OCI-LY7 (cell line): ENCODE data around the gene NAALADL2. TPM values are rescaled to one million over a fixed set of nuclear protein-coding genes. Genes with fewer than 3 reads are reported as not detected.
"Not testable (repeated sequence)": the region's sequence is repeated elsewhere in the genome, so short reads cannot be mapped to it uniquely, and the experiment has no call there.

Experiments
- BruUV-seq: library from RNA; stranded (reverse); fragments of 400-500 nt; replicated peaks from 2 replicates; lab custom pipeline; 2021; lab: Mats Ljungman, UMichigan
- CTCF ChIA-PET: fragments of 300-600 bp; sonication (Branson Sonifier 250); formaldehyde crosslinking; loops from one replicate; lab custom pipeline; 2022; ENCODE audit warnings: antibody characterized with exemption; ENCODE audit not compliant: unreplicated experiment; lab: Charles Lee
- POLR2A ChIA-PET: fragments of 300-600 bp; sonication (Branson Sonifier 250); formaldehyde crosslinking; loops from one replicate; lab custom pipeline; 2022; ENCODE audit warnings: antibody characterized with exemption; lab: Charles Lee
- DNase-seq: peaks from one replicate; pipeline ENCODE4 v3.0.0-alpha.2; 2015; ENCODE audit warnings: low spot score
- H2AFZ ChIP-seq: fragments of 200-600 bp; sonication (generic), shearing (Covaris generic); 2 replicates; pipeline ENCODE4 v1.6.1; 2014; ENCODE audit warnings: mild to moderate bottlenecking, antibody characterized with exemption, low read length, moderate library complexity
- H3K27ac ChIP-seq: fragments of 200-600 bp; sonication (generic); 2 replicates; pipeline ENCODE4 v1.5.1; 2014; ENCODE audit warnings: mixed run types, low read depth, mild to moderate bottlenecking, moderate library complexity, low read length, inconsistent platforms; ENCODE audit not compliant: poor library complexity, severe bottlenecking
- H3K36me3 ChIP-seq: fragments of 200-600 bp; sonication (generic); 2 replicates; pipeline ENCODE4 v1.6.1; 2014; ENCODE audit warnings: mild to moderate bottlenecking, antibody characterized with exemption, low read length, moderate library complexity, mixed read lengths; ENCODE audit not compliant: insufficient read depth
- H3K4me1 ChIP-seq: fragments of 200-600 bp; sonication (generic); 2 replicates; pipeline ENCODE4 v1.5.1; 2014; ENCODE audit warnings: mild to moderate bottlenecking, low read length; ENCODE audit not compliant: insufficient read depth, poor library complexity, severe bottlenecking
- H3K4me2 ChIP-seq: fragments of 200-600 bp; sonication (generic); 2 replicates; pipeline ENCODE4 v1.6.1; 2014; ENCODE audit warnings: mild to moderate bottlenecking, low read length
- H3K4me3 ChIP-seq: fragments of 200-600 bp; sonication (generic); 2 replicates; pipeline ENCODE4 v1.5.1; 2014; ENCODE audit warnings: mild to moderate bottlenecking, low read depth, low read length; ENCODE audit not compliant: poor library complexity, severe bottlenecking
- H3K79me2 ChIP-seq: fragments of 200-600 bp; sonication (generic); 2 replicates; pipeline ENCODE4 v1.6.1; 2016; ENCODE audit warnings: low read depth, mild to moderate bottlenecking, low read length, moderate library complexity, mixed read lengths; ENCODE audit not compliant: insufficient read depth
- H3K9me2 ChIP-seq: fragments of 200-600 bp; sonication (generic); 2 replicates; pipeline ENCODE4 v1.6.1; 2016; ENCODE audit warnings: mild to moderate bottlenecking, low read length, mixed read lengths; ENCODE audit not compliant: insufficient read depth
- H3K9me3 ChIP-seq: fragments of 200-600 bp; sonication (generic); 2 replicates; pipeline ENCODE4 v1.6.1; 2014; ENCODE audit warnings: mild to moderate bottlenecking, mixed run types, low read length, mixed read lengths
- H4K20me1 ChIP-seq: fragments of 200-600 bp; sonication (generic); 2 replicates; pipeline ENCODE4 v1.6.1; 2014; ENCODE audit warnings: mild to moderate bottlenecking, antibody characterized with exemption, low read length, moderate library complexity, mixed read lengths; ENCODE audit not compliant: insufficient read depth
- CTCF ChIP-seq: fragments of 200-600 bp; sonication (generic); conservative IDR thresholded peaks from 2 replicates; pipeline ENCODE4 v1.5.1; 2014; ENCODE audit warnings: mild to moderate bottlenecking, antibody characterized with exemption, low read length, moderate library complexity, mixed read lengths
- EZH2phosphoT487 ChIP-seq: fragments of 200-600 bp; sonication (generic); IDR thresholded peaks from 2 replicates; pipeline ENCODE4 v1.6.1; 2018; ENCODE audit warnings: low read depth, borderline replicate concordance, mild to moderate bottlenecking, mixed run types, antibody characterized with exemption, low read length, moderate library complexity, mixed read lengths
- intact Hi-C: fragments of 100-400 bp; cut with micrococcal nuclease; formaldehyde crosslinking; loops from one replicate; pipeline ENCODE4 v1.10.0; 2022; ENCODE audit not compliant: unreplicated experiment
- total RNA-seq, 2 experiments: library from RNA; depleted of rRNA in 1 of 2; stranded (reverse); fragments of >200 nt in 1 of 2; shearing (Covaris generic) in 1 of 2; gene quantifications; 2 replicates each; pipeline ENCODE4 v1.2.3, GENCODE V29; 2014 to 2022

Gene NAALADL2
- total RNA-seq, 2 experiments from 2014 or later, result 0.25 to 0.70 TPM

- no peaks in the 10 kb centered on the region for H3K9me3 ChIP-seq
- ChIA-PET POLR2A (interaction anchor here (0.5 kb wide), 1 partner anchor 52 kb away, joined by 4 read pairs; no protein-coding TSS in a partner anchor), CTCF (no interaction called here)
- DNase-seq, result no peak
- no peak overlapping the region for H3K4me3 ChIP-seq
- no TSS peak for BruUV-seq
- H2AFZ ChIP-seq, result no peak overlapping the region
- H3K36me3 ChIP-seq, result no peaks in the 10 kb centered on the region
- intact Hi-C loops, result no loop called here
- no peaks in the 10 kb centered on the region for H3K4me1 ChIP-seq
- no peaks in the 10 kb centered on the region for H3K79me2 ChIP-seq
- no peak overlapping the region for H3K27ac ChIP-seq
- no peak for TF ChIP-seq CTCF
- no peak for TF ChIP-seq EZH2phosphoT487
- no peaks in the 10 kb centered on the region for H4K20me1 ChIP-seq
- H3K4me2 ChIP-seq, result no peak overlapping the region
- no peaks in the 10 kb centered on the region for H3K9me2 ChIP-seq
These were observed 410.3 kb downstream of the NAALADL2 start for GRCh38 chr3:175269394-175269793.

GRCh38 chr3:175270198-175270837, 411.2 kb downstream of the NAALADL2 start:
- ChIA-PET CTCF (no interaction called here), POLR2A (no interaction called here)
- no peaks in the 10 kb centered on the region for H3K79me2 ChIP-seq
- no peak for DNase-seq
- no peaks in the 10 kb centered on the region for H3K36me3 ChIP-seq
- no peak overlapping the region for H2AFZ ChIP-seq
- BruUV-seq, result no TSS peak
- intact Hi-C loops, result no loop called here
- H3K27ac ChIP-seq, result no peak overlapping the region
- H3K4me3 ChIP-seq, result no peak overlapping the region
- no peaks in the 10 kb centered on the region for H3K9me3 ChIP-seq
- H3K4me1 ChIP-seq, result no peaks in the 10 kb centered on the region
- H3K9me2 ChIP-seq, result no peaks in the 10 kb centered on the region
- TF ChIP-seq EZH2phosphoT487 (no peak), CTCF (no peak)
- H4K20me1 ChIP-seq, result no peaks in the 10 kb centered on the region
- no peak overlapping the region for H3K4me2 ChIP-seq

GRCh38 chr3:175270866-175271265, 411.7 kb downstream of the NAALADL2 start:
- Histone ChIP-seq H4K20me1 (no peaks in the 10 kb centered on the region), H3K9me3 (no peaks in the 10 kb centered on the region), H3K4me2 (no peak overlapping the region), H3K4me3 (no peak overlapping the region), H3K36me3 (no peaks in the 10 kb centered on the region), H3K4me1 (no peaks in the 10 kb centered on the region), H2AFZ (no peak overlapping the region), H3K79me2 (no peaks in the 10 kb centered on the region), H3K27ac (no peak overlapping the region), H3K9me2 (no peaks in the 10 kb centered on the region)
- ChIA-PET CTCF (no interaction called here), POLR2A (no interaction called here)
- TF ChIP-seq CTCF (no peak), EZH2phosphoT487 (no peak)
- BruUV-seq, result no TSS peak
- intact Hi-C loops, result no loop called here
- no peak for DNase-seq

- H2AFZ ChIP-seq, H3K4me3 ChIP-seq, DNase-seq, BruUV-seq, H3K4me1 ChIP-seq, H3K9me2 ChIP-seq, CTCF ChIA-PET, H3K27ac ChIP-seq, H3K79me2 ChIP-seq, H3K4me2 ChIP-seq, intact Hi-C loops, H4K20me1 ChIP-seq, POLR2A ChIA-PET, H3K36me3 ChIP-seq, H3K9me3 ChIP-seq: not testable (repeated sequence)
These were observed 412.3 kb downstream of the NAALADL2 start for GRCh38 chr3:175271465-175271864.
